ENCODE results near the gene ZNHIT3.

DNA sequence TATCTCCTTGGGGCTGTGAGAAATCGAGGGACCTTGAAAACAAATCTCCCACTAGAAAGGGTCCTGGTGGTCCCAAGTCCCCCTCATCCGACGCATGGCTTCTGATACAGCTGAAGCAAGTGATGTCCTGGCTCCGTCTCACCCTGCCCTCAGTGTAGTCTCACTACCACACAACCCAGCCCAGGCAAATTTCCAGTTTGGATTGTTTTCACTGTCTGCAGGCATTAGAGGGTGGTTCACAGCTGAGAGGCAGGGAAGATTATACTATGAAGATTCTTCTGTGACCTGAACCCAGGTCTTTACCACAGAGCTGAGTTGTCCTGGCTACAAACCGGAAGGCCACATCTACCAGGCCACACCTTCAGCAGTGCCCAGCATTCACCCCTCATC, 17.7 kb downstream of the ZNHIT3 start:
- TF ChIP-seq, protein P1, sequence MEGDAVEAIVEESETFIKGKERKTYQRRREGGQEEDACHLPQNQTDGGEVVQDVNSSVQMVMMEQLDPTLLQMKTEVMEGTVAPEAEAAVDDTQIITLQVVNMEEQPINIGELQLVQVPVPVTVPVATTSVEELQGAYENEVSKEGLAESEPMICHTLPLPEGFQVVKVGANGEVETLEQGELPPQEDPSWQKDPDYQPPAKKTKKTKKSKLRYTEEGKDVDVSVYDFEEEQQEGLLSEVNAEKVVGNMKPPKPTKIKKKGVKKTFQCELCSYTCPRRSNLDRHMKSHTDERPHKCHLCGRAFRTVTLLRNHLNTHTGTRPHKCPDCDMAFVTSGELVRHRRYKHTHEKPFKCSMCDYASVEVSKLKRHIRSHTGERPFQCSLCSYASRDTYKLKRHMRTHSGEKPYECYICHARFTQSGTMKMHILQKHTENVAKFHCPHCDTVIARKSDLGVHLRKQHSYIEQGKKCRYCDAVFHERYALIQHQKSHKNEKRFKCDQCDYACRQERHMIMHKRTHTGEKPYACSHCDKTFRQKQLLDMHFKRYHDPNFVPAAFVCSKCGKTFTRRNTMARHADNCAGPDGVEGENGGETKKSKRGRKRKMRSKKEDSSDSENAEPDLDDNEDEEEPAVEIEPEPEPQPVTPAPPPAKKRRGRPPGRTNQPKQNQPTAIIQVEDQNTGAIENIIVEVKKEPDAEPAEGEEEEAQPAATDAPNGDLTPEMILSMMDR (IDR thresholded peaks at IDR 0.05; ENCODE audit: low read depth, low read length, poor library complexity, severe bottlenecking), result no peak
- TF ChIP-seq EZH2phosphoT487 (IDR thresholded peaks at IDR 0.05; ENCODE audit: borderline replicate concordance, low read length), result no peak

Data from DOHH2 (cell line).